Measurements from ENCODE around the gene ABCG1. TPM values are rescaled to one million over a fixed set of nuclear protein-coding genes. Genes with fewer than 3 reads are reported as not detected.

The ABCG1 gene
- total and polyA plus RNA-seq, 2 experiments from 2014 or later: 8.4 to 10.7 TPM

- Histone ChIP-seq H3K27ac (no peak overlapping the region), H3K79me2 (no peaks in the 10 kb centered on the region), H3K36me3 (replicated peaks; ENCODE audit: insufficient read depth, low read depth) (no peaks in the 10 kb centered on the region), H2AFZ (no peak overlapping the region), H3K4me3 (no peak overlapping the region), H3K9me3 (ENCODE audit: low read depth) (no peaks in the 10 kb centered on the region), H3K4me1 (ENCODE audit: insufficient read depth) (no peaks in the 10 kb centered on the region), H3K4me2 (no peak overlapping the region), H3K9me2 (replicated peaks; ENCODE audit: insufficient read depth) (no peaks in the 10 kb centered on the region), H3K27me3 (no peaks in the 10 kb centered on the region), H4K20me1 (ENCODE audit: insufficient read depth, poor library complexity, severe bottlenecking) (no peaks in the 10 kb centered on the region)
- no peak for TF ChIP-seq EZH2 (IDR thresholded peaks at IDR 0.05; ENCODE audit: borderline replicate concordance)
- no peak for TF ChIP-seq EZH2phosphoT487 (IDR thresholded peaks at IDR 0.05; ENCODE audit: low read depth, severe bottlenecking, unreplicated experiment)
- TF ChIP-seq CTCF (IDR thresholded peaks at IDR 0.05; ENCODE audit: poor library complexity): no peak
- 92% methylated on average over 7 of the region's 7 CpGs for WGBS (ENCODE audit: low lambda C conversion rate, missing lambda C conversion rate)
- no peak for DNase-seq (ENCODE audit: low spot score)
Observed at GRCh38 chr21:42296501-42296900, 77.6 kb downstream of the ABCG1 start.

GRCh38 chr21:42297377-42297776, 78.4 kb downstream of the ABCG1 start:
- H3K27ac ChIP-seq: no peak overlapping the region
- no peak for TF ChIP-seq EZH2 (IDR thresholded peaks at IDR 0.05; ENCODE audit: borderline replicate concordance)
- TF ChIP-seq EZH2phosphoT487 (IDR thresholded peaks at IDR 0.05; ENCODE audit: low read depth, severe bottlenecking, unreplicated experiment): no peak
- TF ChIP-seq CTCF (IDR thresholded peaks at IDR 0.05; ENCODE audit: poor library complexity): no peak
- no peak overlapping the region for H3K4me2 ChIP-seq
- no peak overlapping the region for H2AFZ ChIP-seq
- no peaks in the 10 kb centered on the region for H3K36me3 ChIP-seq (replicated peaks; ENCODE audit: insufficient read depth, low read depth)
- H3K27me3 ChIP-seq: no peaks in the 10 kb centered on the region
- no peaks in the 10 kb centered on the region for H3K9me2 ChIP-seq (replicated peaks; ENCODE audit: insufficient read depth)
- WGBS (ENCODE audit: low lambda C conversion rate, missing lambda C conversion rate): 75% methylated on average over 9 of the region's 9 CpGs
- H3K9me3 ChIP-seq (ENCODE audit: low read depth): no peaks in the 10 kb centered on the region
- peaks cover 3% of the 10 kb centered on the region for H3K4me1 ChIP-seq (ENCODE audit: insufficient read depth)
- no peak overlapping the region for H3K4me3 ChIP-seq
- no peak for DNase-seq (ENCODE audit: low spot score)
- no peaks in the 10 kb centered on the region for H3K79me2 ChIP-seq
- no peaks in the 10 kb centered on the region for H4K20me1 ChIP-seq (ENCODE audit: insufficient read depth, poor library complexity, severe bottlenecking)

- TF ChIP-seq CTCF (IDR thresholded peaks at IDR 0.05; ENCODE audit: poor library complexity) (no peak), EZH2 (IDR thresholded peaks at IDR 0.05; ENCODE audit: borderline replicate concordance) (no peak), EZH2phosphoT487 (IDR thresholded peaks at IDR 0.05; ENCODE audit: low read depth, severe bottlenecking, unreplicated experiment) (no peak)
- Histone ChIP-seq H4K20me1 (ENCODE audit: insufficient read depth, poor library complexity, severe bottlenecking) (no peaks in the 10 kb centered on the region), H3K9me2 (replicated peaks; ENCODE audit: insufficient read depth) (no peaks in the 10 kb centered on the region), H3K4me3 (no peak overlapping the region), H3K9me3 (ENCODE audit: low read depth) (no peaks in the 10 kb centered on the region), H3K36me3 (replicated peaks; ENCODE audit: insufficient read depth, low read depth) (no peaks in the 10 kb centered on the region), H3K27ac (no peak overlapping the region), H3K27me3 (no peaks in the 10 kb centered on the region), H3K79me2 (no peaks in the 10 kb centered on the region), H2AFZ (no peak overlapping the region), H3K4me1 (ENCODE audit: insufficient read depth) (peaks cover 3% of the 10 kb centered on the region), H3K4me2 (no peak overlapping the region)
- peak; percentile 58 for DNase-seq (ENCODE audit: low spot score)
- WGBS (ENCODE audit: low lambda C conversion rate, missing lambda C conversion rate): 59% methylated on average over 6 of the region's 6 CpGs
Observed at GRCh38 chr21:42298237-42298636, 79.3 kb downstream of the ABCG1 start.

GRCh38 chr21:42298657-42299056, 79.7 kb downstream of the ABCG1 start:
- no peak overlapping the region for H3K4me2 ChIP-seq
- H3K9me2 ChIP-seq (replicated peaks; ENCODE audit: insufficient read depth): no peaks in the 10 kb centered on the region
- DNase-seq (ENCODE audit: low spot score): no peak
- H2AFZ ChIP-seq: no peak overlapping the region
- no peak overlapping the region for H3K4me3 ChIP-seq
- no peak overlapping the region for H3K27ac ChIP-seq
- H4K20me1 ChIP-seq (ENCODE audit: insufficient read depth, poor library complexity, severe bottlenecking): no peaks in the 10 kb centered on the region
- H3K27me3 ChIP-seq: no peaks in the 10 kb centered on the region
- WGBS (ENCODE audit: low lambda C conversion rate, missing lambda C conversion rate): 82% methylated on average over 5 of the region's 5 CpGs
- H3K36me3 ChIP-seq (replicated peaks; ENCODE audit: insufficient read depth, low read depth): no peaks in the 10 kb centered on the region
- TF ChIP-seq EZH2 (IDR thresholded peaks at IDR 0.05; ENCODE audit: borderline replicate concordance) (no peak), CTCF (IDR thresholded peaks at IDR 0.05; ENCODE audit: poor library complexity) (no peak), EZH2phosphoT487 (IDR thresholded peaks at IDR 0.05; ENCODE audit: low read depth, severe bottlenecking, unreplicated experiment) (no peak)
- H3K79me2 ChIP-seq: no peaks in the 10 kb centered on the region
- no peaks in the 10 kb centered on the region for H3K9me3 ChIP-seq (ENCODE audit: low read depth)
- H3K4me1 ChIP-seq (ENCODE audit: insufficient read depth): peaks cover 3% of the 10 kb centered on the region
